Measurements from ENCODE around the gene STARD10.
A peak's percentile ranks its signal among the peaks of the same experiment; 100 is the strongest.

The STARD10 gene

DNA sequence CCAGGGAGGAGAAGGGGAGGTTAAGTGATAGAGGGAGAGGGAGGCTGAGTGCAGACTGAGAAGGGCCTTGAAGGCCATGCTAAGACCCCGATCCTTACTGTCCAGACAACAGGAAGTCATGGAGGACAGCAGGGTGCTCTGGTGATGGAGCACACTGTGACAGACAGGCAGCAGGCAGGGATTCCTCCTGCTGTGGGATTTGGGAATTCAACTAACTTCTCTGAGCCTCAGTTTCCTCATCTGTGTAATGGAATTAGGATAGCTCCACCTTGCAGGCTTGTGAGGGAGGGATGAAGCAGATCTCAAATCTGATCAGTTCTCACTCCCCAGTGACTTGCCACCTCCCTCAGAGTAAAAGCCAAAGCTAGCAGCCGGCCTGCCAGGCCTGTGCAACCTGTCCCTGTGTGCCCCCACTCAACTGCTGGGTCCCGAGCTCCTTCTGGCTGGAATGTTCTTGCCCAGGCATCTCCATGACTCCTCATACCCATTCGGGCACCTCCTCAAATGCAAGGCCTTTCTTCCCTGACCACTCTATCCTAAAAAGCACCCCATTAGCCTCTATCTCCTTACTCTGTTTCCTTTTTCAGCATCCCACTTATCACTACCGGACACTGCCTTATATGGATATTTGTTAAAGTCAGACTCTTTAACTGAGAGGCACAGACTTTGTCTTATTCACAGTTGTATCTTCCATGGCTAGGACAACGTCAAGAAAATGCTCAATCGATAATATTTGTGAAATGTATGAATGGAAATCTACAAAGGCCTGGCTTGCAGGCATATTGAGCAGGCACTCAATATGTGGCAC lies 51.1 kb downstream of the STARD10 start:
- DNase-seq, result no peak

DNA sequence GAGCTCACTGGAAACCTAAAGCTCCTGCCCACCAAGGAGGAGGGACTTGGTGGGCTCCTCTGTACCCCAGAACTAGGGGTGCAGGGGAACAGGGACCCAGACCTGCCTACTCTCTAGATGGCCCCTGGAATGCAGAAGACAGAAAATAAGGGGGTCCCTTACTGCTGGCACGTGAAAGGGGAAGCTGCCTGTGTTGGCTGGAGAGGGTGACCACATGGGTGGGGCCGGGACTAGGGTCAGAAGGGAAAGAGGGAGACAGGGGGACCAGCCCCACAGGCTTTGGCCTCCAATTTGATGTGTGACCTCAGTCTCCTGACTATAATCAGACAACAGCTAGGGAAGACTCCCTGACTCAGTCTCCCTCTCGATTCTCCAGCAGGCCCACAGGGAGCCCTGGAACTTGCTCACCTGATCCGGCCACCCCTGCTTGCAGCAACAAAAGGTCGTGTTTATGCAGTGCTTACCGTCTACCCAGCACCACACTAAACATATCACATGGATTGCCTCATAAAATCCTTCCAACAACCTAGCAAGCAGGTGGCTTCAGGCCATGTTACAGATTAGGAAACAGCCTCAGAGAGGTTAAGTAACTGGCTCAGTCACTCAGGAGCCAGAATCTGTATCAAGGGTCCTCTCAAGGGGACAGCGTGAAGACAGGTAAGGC lies 51.9 kb downstream of the STARD10 start:
- no peak for DNase-seq

DNA sequence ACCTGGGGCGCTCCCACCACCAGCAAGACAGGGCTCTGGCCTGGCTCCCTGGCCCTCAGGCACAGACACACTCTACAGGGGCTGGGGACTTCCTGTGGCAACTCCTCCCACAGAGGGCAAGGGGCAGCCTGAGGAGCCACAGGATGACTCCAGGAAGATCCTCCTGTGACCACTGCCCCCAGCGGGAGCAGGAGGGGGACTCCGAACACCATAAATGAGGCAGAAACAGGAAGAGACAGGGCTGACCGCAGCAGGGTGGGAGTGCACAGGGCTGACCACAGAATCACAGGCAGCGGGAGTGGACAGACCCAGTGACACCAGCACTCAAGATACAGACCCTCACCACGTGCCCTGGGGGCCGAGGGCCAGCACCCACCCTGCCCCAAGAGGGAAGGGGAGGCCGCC lies 52.4 kb downstream of the STARD10 start:
- no peak for DNase-seq

DNA sequence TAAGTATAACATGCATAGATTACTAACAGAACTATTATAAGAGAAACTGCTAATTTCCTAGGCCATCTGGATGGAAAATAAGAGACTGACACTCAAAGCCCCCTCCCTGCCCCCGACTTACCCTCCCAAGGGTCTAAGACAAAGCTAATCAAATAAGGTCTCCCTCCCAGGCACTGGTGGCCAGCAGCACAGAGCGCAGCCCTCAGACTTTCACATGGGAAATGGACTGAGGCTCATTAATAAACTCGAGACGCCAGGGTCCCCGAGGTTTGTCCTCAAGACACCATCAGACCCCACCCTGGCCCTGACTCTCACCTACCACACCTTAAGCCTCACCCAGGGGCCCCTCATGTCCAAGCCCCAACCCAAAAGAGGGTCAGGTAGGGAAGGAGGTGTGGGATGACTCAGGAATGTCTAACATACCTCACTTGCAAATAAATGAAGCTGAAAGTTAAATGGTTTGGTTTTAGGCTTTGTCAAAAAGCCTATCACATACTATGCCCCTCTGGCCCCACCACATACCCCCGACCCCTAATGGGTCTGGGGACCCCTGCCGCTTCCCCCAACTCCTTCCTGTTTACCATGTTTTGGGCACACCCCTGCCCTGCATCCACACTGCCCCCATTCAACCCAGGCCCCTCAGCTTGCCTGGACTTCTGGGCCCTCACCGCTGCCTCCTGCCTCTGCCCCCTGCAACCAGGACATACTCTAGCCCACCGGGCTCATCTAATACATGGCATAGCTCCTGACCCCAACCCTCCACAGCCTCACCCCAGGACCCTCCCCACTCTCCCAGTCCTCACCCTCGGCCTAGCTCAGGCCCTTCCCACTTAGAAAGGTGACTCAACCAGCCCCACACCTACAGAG lies 53.1 kb downstream of the STARD10 start:
- no peak for DNase-seq

DNA sequence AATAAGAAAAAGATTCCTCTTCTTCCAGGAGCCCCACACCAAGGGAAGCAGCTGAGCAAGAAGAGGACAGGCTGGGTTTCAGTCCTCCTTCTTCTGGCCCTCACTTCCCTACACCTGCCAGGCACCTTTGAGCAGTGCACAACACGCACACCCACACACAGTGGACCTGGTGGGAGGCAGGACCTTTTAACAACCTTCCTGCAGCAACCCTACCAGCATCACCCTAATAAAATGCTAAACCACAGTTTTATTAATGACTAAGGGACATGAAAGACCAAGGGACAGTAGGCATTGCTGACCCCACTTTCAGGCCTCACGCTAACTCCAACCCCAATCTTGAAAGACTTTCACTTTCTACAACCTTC lies 53.8 kb downstream of the STARD10 start:
- no peak for DNase-seq

DNA sequence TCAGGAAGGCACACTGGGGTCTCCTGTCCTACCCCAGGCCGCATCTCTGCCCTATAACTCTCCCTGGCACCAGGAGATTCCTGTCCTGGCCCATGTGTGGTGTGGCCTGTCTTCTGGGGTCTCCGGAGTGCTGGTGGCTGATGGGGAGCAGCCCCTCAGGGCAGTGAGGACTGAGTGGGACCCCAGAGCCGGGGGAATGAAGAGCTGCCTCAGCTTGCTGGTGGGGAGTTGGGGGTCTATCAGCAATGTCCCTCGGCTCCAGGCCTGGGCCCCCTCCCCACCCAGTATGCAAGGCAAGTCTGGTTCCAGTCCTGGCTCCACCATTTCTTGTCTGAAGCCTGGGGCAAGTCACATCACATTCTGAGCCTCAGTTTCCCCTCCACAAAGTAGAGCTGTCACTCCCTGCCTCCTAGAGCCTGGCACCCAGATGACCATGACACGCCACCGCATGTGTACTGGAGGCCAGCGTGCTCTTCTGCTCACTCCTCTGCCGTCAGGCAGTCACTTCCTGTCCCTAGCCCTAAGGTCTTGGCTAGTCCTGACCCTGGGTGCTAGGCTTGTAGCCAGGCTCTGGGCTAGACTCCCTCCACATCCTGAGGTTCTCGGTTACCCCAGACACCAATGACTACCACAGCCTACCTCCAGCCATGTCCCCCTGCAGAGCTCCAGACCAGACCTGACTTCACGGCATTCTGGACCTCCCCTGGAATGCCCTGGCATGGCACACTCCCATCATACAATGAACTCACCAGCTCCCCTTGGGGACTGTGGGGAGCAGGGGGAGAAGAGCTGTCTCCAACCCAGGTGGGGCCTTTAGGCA lies 54.4 kb downstream of the STARD10 start:
- DNase-seq, result no peak

DNA sequence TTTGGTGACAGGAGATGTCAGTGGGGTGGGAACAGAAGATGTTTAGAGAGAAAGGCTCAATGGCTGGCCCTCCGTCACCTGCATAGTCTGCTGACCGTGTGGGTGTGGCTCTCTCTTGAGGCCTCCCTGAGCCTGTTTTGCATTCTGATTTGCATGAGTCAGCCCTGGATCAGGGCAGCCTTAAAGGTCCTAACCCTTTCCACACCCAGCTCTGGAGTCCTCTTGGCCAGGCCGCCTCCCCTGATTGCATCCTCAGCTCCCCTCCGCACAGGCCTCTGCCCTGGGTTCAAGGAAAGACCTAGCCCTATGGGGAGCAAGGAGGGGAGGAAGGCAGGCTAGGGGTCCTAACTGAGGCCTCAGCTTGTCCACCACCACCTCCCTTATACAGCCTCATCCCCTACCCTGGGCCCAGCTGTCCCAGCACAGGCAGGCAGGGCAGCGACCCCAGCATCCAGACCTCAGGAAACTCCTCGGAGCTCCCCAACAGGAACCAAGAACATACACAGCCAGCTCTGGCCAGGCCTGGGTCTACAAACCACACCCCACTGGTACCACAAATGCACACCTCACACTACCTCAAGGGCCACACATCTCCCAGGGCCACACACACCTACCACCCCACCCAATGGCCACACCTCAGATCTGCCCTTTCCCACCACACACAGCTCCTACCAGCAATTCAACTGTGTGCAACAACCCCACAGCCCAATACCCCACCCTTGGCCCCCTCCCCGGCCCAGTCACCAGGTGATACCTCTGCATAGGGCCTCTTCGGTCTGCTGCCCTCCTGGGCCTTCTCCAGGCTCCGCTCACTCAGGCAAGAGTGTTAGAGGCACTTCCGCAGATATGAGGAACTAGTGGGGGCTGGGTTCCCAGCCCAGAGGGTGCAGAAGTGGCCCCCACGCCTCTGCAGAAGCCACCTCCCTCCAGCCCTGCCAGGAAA lies 55.4 kb downstream of the STARD10 start:
- DNase-seq, result no peak

DNA sequence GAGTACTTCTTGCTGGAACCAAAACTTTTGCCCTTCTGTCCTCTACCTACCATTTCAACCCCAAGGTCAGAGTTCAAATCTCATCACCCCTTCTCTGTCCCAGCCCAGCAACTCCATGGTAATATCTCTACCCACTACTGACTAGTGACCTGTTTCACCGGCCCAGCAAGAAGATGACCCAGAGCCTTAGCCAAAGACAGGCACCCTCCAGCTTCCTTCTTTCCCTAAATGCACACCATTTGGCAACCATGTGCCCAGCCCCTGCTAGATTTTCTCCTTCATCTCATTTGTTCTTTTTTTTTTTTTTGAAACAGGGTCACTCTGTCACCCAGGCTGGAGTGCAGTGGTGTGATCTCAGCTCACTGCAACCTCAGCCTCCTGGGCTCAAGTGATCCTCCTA lies 56.5 kb downstream of the STARD10 start:
- no peak for DNase-seq

DNA sequence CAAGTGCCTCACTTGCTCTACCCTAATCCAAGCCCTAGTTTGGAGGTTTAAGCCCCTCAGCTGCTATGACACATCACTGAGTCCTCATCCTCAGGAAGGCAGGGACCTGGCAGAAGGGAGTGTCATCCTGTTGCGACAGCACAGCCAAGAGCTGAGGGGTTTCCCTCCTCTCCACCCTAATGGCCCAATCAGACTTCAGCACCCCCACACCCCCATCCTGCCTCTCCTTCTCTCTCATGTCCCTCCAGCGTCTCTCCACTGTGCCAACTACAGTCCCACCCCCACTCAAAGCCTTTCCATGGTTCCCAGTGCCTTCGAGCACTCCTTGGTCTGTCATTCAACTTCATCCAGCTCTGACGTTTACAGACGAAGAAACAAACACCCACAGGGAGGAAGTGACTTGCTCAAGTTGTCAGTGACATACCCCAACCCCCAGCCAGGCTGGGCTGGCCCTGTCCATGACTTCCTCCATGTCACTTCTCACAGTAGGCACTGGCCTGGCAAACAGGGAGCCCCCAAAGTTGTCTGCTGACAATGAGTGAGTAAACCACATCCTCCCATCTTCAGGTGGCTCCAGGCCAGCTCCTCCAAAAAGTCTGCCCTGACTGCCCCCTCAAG lies 57.3 kb downstream of the STARD10 start:
- DNase-seq, result no peak

DNA sequence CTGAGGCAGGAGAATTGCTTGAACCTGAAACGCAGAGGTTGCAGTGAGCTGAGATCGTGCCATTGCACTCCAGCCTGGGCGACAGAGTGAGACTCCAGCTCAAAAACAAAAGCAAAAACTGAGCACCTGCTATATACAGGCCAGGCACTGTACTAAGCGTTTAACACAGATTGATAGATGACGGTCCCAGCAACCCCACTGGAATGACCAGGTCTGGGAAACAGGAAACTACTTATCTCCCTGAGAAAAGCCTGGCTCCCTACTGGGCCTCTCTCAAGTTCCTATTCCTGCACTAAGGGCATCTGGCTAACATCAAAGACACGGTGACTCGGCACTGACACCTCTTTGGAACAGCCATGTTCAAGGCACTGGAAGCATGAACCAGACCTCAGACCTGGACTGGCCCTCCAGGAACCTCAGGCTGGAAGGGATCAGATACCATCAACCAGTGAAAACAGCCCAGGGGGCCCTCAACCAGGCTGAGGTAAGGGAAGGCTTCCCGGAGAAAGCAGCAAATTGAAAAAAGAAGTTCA lies 58.3 kb downstream of the STARD10 start:
- no peak for DNase-seq

DNA sequence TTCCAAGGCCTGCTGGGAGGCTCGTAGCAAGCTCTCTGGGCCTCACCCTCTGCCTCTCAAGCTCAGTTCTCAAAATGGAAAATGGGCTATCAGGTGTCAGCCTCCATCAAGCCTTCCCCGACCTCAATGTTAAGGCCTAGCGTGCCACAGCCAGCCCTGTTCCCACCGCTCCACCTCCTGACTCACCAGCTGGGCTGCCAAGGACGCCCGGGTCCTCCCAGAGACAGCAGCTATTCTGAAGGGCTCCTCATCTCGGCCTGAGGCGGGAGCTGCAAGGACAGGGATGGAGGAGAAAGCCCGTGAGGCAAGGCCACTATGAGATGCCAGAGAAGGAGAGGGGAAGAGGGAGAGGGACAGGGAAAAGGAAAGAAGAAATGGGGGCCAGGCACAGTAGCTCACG lies 61.5 kb downstream of the STARD10 start:
- DNase-seq, result no peak

DNA sequence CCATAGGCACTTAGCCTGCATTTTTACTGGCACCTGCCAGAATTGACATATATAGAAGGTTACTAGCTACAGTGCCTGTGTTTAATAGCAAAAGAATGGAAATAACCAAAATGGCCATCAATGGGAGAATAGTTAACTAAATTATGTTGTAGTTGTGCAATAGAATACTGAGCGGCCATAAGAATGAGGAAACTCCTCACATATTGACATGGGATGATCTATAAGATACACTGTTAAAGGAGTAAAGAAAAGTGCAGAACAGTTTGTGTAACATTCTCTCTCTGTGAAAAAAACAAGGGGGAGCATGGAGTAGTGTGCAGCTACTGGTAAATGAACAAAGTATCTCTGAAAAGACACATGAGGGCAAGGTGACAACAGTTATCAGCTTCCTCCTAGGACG lies 63.1 kb downstream of the STARD10 start:
- no peak for DNase-seq

DNA sequence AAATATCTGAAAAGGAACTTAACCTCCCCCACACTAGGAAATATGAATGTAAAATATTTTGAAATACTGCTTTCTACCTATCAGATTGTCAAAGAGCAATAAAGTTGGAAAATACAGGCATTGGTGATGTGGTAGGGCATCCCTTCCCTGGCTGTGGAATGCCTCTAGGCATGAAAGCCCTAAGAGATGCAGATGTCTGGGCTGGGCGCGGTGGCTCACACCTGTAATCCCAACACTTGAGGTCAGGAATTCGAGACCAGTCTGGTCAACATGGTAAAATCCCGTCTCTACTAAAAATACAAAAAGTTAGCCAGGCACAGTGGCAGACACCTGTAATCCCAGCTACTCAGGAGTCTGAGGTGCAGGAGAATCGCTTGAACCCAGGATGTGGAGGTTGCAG lies 63.6 kb downstream of the STARD10 start:
- no peak for DNase-seq

DNA sequence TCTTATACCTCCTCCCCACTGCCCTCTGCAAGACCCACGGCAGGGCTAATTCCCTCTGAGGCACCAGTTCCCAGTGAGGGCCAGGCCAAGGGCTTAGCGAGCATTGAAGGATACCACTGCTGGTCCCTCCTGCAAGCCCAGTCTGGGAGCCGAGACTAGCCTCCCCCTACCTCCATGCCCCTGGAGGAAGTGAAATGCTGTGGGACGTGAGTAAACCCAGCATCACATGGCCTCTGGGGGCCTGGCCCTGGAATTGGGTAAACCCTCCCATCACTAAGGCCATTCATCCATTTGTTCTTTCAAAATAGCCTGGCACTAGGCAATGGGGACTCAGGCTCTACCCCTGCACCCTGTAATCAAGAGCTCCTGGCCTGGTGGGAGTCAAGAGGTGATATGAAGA lies 66.3 kb downstream of the STARD10 start:
- DNase-seq, result no peak

DNA sequence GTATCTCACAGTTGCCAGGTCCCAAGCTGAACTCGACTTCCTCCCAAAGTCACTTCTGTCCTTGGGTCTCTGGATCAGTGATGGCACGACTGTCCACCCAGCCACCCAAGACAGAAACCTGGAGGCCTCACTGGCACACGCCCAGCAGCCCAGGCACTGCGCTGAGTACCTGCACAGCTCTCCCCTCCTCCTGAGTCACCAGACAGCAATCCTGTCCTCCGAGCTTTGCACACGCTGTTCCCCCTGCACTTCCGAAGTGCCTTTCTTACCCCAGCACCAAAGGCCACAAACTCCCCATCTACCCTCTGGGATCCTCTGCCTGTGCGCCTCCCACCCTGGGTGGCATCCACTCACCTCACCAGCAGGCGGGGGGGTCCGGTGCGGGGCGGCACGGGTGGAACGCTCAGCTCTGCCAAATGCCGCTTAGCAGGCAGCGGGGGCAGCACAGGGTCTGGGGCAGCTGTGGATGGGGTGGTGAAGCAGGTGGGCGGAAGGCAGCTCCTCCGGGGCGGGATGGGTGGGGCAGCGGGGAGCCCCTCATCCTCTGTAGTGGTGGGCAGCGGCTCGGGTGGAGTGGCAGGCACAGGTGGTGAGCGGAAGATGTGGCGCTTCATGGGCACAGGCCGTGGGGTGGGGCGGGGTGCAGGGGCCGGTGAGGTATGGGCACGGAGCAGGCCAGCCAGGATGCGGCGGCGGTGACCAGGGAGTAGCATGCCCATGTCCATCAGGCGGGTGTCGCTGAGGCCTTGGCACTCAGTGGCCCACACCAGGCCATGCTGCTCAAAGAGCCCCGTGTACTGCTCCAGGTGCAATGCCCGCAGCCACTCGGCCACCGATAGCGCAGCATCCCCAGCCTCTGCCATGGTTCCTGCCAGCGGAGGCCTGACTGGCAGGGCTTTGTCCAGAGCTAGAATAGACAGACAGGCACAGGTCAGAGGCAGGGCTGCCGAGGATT lies 67.3 kb downstream of the STARD10 start:
- DNase-seq, result no peak

DNA sequence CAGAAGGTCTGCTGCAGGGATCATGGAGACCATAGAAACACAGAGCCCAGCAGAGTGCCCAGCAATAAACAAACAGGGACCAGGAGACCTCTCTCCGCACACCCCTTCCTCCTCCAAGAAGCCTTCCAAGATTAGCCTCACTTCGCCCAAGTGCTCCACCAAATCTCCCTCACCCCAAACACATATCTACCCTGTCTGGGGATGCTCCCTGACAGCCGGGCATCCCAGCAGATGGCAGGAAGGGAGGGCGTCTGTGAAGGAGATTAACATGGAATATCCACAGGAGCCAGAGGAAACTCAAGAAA lies 68.2 kb downstream of the STARD10 start:
- no peak for DNase-seq

DNA sequence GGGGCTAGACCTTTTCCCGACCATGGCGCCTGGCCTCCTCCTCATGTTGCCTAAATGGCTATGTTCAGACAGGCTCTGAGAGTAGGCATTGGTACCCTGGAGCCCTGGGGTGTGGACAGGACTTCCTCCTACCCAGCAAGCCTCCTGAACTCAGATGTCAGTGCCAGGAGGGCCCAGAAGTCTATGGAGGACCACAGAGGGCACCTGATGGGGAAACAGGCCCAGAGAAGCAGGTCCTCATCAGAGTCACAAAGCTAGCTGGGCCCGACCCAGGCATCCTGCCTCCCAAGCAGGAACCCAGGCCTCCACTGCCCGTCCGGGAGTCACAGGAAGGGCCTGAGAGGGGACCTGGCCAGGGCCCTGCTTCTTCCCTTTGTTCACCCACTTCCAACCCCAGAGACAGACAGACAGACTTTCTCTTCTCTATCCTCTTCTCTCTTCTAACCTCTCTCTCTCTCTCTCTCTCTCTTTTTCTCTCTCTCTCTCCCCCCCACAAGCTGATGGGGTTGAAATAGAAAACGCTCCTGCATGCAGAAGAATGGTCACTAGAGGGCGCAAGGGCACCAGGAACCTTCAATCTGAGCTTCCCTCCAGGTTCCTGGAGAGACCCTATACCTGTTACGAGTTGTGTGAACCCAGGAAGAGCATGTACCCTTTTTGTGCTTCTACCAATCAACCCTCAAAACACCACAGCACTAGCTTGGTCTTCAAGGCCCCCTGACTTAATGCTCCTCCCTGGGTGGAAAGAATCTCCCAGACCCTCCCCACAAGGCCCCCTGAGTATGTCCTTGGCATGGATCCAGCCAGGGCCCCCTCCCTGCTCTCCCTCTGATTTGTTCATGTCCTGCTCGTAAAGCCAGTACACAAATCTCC lies 68.8 kb downstream of the STARD10 start:
- DNase-seq, result peak; percentile 50

DNA sequence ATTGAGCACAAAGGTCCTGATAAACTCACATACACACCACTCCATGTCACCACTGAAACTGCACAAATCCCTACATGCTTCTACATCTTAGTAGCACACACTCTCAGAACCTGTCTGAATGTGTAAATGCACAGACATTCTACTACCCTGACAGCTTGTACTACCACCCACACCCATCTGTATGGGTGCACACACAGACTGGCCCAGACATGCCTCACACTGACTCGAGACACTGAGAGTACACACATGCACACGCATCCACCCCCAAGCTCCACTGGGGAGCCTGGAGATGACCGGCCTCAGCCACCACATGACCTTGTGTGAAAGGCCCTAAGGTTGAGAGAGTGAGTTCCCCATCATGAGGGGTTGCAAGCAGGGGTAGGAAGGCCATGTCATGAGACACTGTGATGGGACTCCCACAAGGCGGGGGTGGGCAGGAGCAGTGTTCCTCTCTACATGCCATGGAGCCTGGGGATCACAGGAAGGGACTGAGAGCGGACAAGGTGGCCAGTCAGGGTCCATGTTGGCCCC lies 69.8 kb downstream of the STARD10 start:
- no peak for DNase-seq

DNA sequence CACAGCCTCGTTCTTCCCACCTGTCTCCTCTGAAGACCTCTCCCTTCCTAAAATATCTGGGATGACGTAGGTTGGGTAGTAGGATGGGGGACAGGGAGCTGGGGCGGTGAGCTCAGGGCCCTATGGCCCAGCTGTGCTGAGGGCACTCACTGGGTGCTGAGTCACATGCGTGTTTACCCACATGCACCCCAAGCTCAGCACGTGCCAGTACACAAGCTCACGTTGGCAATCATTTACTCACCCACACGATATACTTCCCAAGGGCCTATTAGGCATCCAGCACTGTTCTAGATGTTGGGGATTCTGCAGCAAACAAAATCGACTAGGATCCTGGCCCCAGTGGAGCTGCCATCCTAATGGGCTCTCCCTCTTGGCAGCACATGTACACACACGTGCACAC lies 70.3 kb downstream of the STARD10 start:
- no peak for DNase-seq

Data from SHP77 treated with DMSO at 0.1 percent for 48 hours (cell line).